ENCODE measurements around the gene GLRX5.

Gene GLRX5

DNA sequence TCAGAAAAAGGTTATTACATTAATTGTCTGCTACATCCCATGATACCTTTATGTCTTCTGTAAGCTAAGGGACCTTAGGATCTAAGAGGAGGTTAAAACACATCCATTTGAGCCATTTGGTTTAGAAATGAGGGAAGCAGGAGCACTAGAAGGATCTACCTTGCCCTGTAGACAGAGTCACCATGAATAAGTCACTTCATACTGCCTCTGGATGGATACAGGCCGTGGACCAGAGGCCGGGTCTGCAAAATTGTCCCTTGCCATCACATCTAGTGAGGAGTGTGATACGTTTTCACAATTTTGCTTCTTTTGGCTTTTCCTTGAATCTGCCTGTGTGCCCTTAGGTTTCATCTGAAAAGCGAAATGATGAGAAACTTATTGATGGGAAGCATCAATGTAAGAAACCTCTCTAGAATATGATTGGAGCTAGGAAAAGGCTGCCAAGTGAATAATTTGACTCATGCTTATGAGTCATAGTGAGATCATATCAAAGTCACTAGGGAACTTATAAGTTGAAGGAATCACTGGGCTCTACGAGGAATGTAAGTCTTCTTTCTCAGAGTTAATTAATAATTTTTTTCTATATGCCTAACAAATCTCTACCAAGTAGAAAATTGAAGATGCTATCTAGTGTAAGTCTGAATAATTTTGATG lies 10.8 kb downstream of the GLRX5 start:
- Histone ChIP-seq H3K4me1 (peaks cover 0 to 24% (median 13%) of the 10 kb centered on the region in 4 donors), H3K36me3 (peaks cover 0 to 15% (median 11%) of the 10 kb centered on the region in 3 donors), H3K27ac (no peak overlapping the region), H3K27me3 (no peaks in the 10 kb centered on the region), H3K4me3 (no peak overlapping the region), H3K9me3 (no peaks in the 10 kb centered on the region)
- intact Hi-C loops (cut with DNase I; ENCODE audit: low total_unique reads), result no loop called here
- TF ChIP-seq, protein P1, sequence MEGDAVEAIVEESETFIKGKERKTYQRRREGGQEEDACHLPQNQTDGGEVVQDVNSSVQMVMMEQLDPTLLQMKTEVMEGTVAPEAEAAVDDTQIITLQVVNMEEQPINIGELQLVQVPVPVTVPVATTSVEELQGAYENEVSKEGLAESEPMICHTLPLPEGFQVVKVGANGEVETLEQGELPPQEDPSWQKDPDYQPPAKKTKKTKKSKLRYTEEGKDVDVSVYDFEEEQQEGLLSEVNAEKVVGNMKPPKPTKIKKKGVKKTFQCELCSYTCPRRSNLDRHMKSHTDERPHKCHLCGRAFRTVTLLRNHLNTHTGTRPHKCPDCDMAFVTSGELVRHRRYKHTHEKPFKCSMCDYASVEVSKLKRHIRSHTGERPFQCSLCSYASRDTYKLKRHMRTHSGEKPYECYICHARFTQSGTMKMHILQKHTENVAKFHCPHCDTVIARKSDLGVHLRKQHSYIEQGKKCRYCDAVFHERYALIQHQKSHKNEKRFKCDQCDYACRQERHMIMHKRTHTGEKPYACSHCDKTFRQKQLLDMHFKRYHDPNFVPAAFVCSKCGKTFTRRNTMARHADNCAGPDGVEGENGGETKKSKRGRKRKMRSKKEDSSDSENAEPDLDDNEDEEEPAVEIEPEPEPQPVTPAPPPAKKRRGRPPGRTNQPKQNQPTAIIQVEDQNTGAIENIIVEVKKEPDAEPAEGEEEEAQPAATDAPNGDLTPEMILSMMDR (IDR thresholded peaks at IDR 0.05), result no peak
- DNase-seq, result no peak

DNA sequence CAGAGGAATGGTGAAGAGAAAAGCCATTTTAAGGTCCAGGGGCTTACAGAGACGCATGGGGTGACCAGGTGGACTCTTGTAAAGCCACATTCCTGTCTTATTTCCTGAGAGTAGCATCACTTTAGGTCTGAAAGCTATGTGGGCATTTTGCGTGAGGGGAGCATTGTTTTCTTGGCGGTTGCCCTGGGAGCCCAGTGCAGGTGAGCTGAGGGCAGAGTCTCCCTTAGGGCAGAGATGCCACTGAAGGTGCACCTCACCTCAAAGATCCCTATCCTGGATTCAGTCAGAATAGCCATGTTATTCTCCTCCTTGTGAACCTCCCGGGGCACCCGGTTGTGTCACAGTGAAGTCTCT lies 12.4 kb downstream of the GLRX5 start:
- Histone ChIP-seq H3K27me3 (no peaks in the 10 kb centered on the region), H3K4me3 (no peak overlapping the region), H3K36me3 (peaks cover 0 to 15% (median 11%) of the 10 kb centered on the region in 3 donors), H3K27ac (no peak overlapping the region), H3K9me3 (no peaks in the 10 kb centered on the region), H3K4me1 (peaks cover 0 to 24% (median 13%) of the 10 kb centered on the region in 4 donors)
- DNase-seq, result no peak
- TF ChIP-seq, protein P1 (IDR thresholded peaks at IDR 0.05), result no peak
- intact Hi-C loops (cut with DNase I; ENCODE audit: low total_unique reads), result no loop called here

DNA sequence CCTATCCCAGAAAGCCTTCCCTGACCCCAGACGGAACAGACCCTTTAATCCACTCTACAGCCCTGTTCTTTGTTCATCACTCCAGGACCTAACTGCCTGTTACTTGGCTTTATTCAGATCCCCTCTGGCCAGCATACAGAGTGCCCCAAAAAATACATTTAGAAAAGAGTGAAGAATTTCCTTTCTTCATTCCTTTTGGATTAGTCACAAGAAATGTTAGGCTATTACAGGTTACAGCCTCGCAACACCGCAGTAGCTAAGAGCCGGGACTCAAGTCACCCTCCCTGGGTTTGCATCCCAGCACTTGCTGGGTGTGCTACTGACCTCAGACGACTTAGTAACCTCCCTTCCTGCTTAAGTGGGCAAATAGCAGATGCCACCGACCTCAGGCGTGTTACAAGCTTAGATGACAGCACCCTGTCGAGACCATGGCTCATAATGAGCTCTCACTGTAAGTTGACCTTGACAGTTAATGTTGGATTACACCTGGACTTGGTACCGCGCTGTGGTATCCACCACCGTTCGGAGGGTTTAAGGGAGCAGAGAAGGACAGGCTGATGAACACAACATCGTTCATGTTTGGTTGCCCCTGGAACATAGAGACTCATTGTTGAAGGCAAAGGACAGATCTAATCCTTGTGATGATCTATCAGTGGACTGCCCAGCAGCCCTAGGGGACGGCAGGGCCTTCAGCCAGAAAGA lies 12.9 kb downstream of the GLRX5 start:
- no peak for DNase-seq
- Histone ChIP-seq H3K27me3 (no peaks in the 10 kb centered on the region), H3K4me3 (no peak overlapping the region), H3K9me3 (no peaks in the 10 kb centered on the region), H3K27ac (no peak overlapping the region), H3K4me1 (peaks cover 0 to 24% (median 13%) of the 10 kb centered on the region in 4 donors), H3K36me3 (peaks cover 0 to 15% (median 11%) of the 10 kb centered on the region in 3 donors)
- TF ChIP-seq, protein P1 (IDR thresholded peaks at IDR 0.05), result no peak
- intact Hi-C loops (cut with DNase I; ENCODE audit: low total_unique reads), result no loop called here

DNA sequence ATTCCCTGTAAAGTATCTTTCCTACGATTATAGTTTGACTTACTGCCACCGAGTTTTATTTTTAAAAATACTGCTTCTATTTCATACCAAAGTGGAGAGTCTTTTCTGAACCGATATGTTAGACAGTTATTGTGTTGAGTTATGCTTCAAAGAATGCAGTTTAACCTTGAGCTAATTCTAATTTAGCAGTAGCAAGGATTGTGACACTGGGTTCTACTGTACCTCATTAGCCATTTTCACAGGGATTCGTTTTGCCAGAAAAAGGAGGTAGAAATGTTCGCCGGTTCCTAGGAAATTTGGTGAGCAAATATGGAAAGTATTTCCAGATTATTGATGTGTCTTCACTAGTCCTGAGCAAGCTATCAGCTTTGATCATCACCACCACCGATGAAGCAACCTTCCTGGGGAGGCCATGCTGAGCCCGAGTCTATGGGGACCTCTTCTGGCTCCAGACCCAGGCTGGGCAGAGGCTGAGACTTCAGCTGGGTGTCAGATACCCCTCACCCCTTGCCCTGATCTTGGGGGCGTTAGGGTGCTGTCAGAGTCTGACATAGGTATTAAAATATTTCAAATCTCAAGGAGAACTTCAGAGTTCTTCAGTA lies 13.6 kb downstream of the GLRX5 start:
- Histone ChIP-seq H3K9me3 (no peaks in the 10 kb centered on the region), H3K4me1 (peaks cover 0 to 24% (median 13%) of the 10 kb centered on the region in 4 donors), H3K36me3 (peaks cover 0 to 15% (median 11%) of the 10 kb centered on the region in 3 donors), H3K27me3 (no peaks in the 10 kb centered on the region), H3K4me3 (no peak overlapping the region), H3K27ac (no peak overlapping the region)
- TF ChIP-seq, protein P1 (IDR thresholded peaks at IDR 0.05), result no peak
- DNase-seq, result no peak
- intact Hi-C loops (cut with DNase I; ENCODE audit: low total_unique reads), result no loop called here

DNA sequence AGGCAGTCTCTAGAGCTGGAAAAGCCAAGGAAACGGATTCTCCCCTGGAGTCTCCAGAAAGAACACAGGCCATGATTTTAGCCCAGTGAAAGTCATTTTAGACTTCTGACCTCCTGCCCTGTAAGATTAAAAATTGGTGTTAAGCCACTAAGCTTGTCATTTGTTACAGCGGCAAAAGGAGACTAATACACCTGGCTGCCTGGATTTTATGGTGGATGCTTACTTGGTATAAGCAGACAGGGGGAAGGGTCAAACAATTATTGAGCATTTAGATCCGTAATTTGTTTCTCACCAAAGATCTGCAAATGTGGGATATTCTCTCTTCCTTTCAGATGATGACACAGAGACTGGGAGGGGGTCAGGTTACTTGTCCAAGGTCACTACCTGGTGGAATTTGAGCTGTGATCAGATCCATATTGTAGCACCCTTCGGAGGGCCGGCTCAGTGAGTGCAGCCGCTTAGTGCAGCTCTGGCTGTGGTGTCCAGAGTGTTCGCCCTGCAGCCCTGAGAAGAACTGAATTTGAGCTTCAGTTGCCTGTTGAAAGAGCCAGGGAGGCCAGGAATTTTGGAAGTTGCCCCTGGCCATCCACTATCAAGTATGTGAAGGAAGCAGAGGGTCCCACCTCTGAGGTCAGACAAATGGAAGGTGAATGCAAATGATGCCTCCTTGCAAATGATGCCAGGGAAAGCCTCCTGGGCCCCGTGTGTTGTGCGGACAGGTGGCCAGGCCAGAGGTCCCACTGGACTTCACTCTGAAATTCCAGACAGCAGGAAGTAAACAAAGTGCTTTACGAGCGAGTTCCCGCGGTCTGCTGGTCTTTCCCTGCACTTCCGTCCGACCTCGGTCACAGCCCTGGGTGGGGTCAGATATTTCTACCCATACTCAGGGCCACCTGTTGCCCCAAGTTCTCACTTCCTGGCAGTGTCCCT lies 15.1 kb downstream of the GLRX5 start:
- TF ChIP-seq, protein P1 (IDR thresholded peaks at IDR 0.05), result no peak

More for the DNA sequence above, 15.1 kb downstream of the GLRX5 start:
- Histone ChIP-seq H3K27ac (no peak overlapping the region), H3K4me1 (peaks cover 0 to 24% (median 13%) of the 10 kb centered on the region in 4 donors), H3K4me3 (no peak overlapping the region), H3K27me3 (no peaks in the 10 kb centered on the region), H3K9me3 (no peaks in the 10 kb centered on the region), H3K36me3 (peaks cover 0 to 4% (median 4%) of the 10 kb centered on the region in 3 donors)
- no peak for DNase-seq
- intact Hi-C loops (cut with DNase I; ENCODE audit: low total_unique reads), result no loop called here
